GM20000 (cell line): ENCODE results near the gene WBP1.

ENCODE experiments used
- DNase-seq: peaks from one replicate; pipeline ENCODE4 v3.0.0; 2012; ENCODE audit warnings: low spot score
- TF ChIP-seq, protein P1 (sequence below): IDR thresholded peaks from 2 replicates; pipeline ENCODE4 v1.5.1; 2012; ENCODE audit warnings: mild to moderate bottlenecking, control low read depth; ENCODE audit errors: extremely low read depth, missing control alignments

Gene WBP1

DNA sequence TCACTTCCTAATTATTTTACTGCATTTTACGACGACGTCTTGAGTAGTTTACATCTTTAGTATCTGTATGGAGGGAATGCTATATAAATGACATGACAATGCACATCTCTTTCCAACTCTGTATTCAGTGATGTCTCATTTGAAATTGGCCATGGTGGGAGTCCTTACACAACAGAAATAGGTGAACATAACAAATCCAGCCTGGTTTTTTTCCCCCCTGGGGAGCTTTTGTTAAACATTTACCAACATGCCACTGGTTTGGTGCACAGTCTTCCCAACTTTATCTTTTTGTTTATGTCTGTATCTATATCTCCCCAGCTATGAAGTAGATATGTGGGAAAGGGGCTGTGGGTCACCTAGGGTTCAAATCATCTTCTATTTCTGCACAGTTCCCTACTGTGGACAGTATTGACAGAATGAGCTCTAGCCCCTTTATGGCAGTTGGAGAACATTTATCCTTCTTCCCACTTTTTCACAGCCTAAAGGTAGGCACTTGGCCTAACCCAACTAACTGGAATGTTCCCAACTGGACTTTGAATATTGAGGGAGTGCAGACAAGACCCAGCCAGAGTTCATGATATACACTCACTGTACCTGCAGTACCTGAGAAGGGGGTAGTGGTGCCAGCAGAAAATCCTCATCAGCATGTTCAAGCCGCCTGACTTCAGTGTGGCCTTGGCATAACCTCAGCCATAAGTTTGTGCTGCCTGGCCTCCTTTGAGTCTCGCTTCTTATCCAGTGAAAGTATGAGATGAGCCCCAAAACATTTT lies 10.8 kb upstream of the WBP1 start:
- TF ChIP-seq, protein P1, sequence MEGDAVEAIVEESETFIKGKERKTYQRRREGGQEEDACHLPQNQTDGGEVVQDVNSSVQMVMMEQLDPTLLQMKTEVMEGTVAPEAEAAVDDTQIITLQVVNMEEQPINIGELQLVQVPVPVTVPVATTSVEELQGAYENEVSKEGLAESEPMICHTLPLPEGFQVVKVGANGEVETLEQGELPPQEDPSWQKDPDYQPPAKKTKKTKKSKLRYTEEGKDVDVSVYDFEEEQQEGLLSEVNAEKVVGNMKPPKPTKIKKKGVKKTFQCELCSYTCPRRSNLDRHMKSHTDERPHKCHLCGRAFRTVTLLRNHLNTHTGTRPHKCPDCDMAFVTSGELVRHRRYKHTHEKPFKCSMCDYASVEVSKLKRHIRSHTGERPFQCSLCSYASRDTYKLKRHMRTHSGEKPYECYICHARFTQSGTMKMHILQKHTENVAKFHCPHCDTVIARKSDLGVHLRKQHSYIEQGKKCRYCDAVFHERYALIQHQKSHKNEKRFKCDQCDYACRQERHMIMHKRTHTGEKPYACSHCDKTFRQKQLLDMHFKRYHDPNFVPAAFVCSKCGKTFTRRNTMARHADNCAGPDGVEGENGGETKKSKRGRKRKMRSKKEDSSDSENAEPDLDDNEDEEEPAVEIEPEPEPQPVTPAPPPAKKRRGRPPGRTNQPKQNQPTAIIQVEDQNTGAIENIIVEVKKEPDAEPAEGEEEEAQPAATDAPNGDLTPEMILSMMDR: no peak
- DNase-seq: no peak

- TF ChIP-seq, protein P1: no peak
- DNase-seq: no peak
Observed at GRCh38 chr2:74448771-74449170, 9.5 kb upstream of the WBP1 start.

- DNase-seq: no peak
- TF ChIP-seq, protein P1: no peak
Observed at GRCh38 chr2:74450570-74451190, 7.6 kb upstream of the WBP1 start.

DNA sequence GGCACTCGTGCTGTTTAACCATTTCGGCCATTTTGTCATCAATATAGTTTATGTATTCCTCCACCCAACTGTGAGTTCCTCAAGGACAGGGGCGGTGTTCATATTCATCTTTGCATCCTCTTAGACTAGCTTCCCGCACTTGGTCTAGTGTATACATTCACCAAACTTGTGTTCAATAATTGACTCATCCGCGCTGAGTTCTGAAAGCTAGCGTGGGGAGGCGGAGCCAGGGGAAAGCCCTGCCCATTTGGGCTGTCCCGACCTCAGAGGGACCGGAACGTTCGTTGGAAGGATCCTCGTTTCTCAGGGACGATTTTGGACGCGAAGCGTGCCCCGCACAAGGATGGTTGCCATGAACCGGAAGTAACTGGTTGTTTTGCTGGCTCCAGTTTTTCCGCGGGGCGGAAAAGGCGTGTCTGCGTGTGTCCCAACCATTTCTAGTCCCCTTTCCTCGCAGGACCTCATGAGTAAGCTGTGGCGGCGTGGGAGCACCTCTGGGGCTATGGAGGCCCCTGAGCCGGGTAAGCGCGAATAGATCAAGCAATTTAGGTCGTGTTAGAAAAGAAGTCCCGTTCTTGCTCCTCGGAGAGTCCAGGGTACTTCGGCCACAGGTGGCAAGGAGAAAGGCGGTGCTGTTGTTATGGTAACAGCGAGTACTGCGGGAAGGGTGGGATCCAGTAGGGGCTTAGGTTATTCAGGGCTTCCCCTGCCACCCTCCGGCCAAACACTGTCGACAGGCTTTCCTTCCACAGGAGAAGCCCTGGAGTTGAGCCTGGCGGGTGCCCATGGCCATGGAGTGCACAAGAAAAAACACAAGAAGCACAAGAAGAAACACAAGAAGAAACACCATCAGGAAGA lies 3.4 kb upstream of the WBP1 start, which contains the start of gene INO80B:
Gene INO80B, plus strand, starts transcription at position 434 of the 858 bp plus-strand sequence. Its CDS starts 30 bp downstream, at position 464.
- TF ChIP-seq, protein P1: no peak
- DNase-seq: peak; percentile 86

- DNase-seq: no peak
- TF ChIP-seq, protein P1: no peak
Observed at GRCh38 chr2:74457129-74457548, 1.1 kb upstream of the WBP1 start.

GRCh38 chr2:74457549-74458131 lies 598 bp upstream of the WBP1 start:
- TF ChIP-seq, protein P1: no peak

More at GRCh38 chr2:74457549-74458131, 598 bp upstream of the WBP1 start:
- peak; percentile 81 for DNase-seq
